H9 (cell line): ENCODE data around the gene HELQ. TPM values are rescaled to one million over a fixed set of nuclear protein-coding genes. Genes with fewer than 3 reads are reported as not detected.

Source experiments
- DNase-seq: peaks from one replicate; pipeline ENCODE4 v3.0.0-alpha.2; 2017
- H2AFZ ChIP-seq: one replicate; pipeline ENCODE4 v1.6.1; 2013; ENCODE audit warnings: mild to moderate bottlenecking, low read length, control low read depth, moderate library complexity
- H2AK5ac ChIP-seq: 2 replicates; pipeline ENCODE4 v1.6.1; 2013; ENCODE audit warnings: low read length, control low read depth, mixed read lengths; ENCODE audit not compliant: insufficient read length
- H2BK120ac ChIP-seq: one replicate; pipeline ENCODE4 v1.6.1; 2013; ENCODE audit warnings: low read depth, mild to moderate bottlenecking, low read length, control low read depth, inconsistent platforms; ENCODE audit not compliant: poor library complexity, severe bottlenecking
- H2BK12ac ChIP-seq: 2 replicates; pipeline ENCODE4 v1.6.1; 2013; ENCODE audit warnings: low read length, control low read depth, mixed read lengths, low read depth; ENCODE audit not compliant: insufficient read length
- H2BK15ac ChIP-seq: 2 replicates; pipeline ENCODE4 v1.6.1; 2013; ENCODE audit warnings: low read depth, low read length, control low read depth
- H2BK20ac ChIP-seq: one replicate; pipeline ENCODE4 v1.6.1; 2013; ENCODE audit warnings: low read depth, mild to moderate bottlenecking, low read length, control low read depth, inconsistent platforms; ENCODE audit not compliant: poor library complexity, severe bottlenecking
- H2BK5ac ChIP-seq: 2 replicates; pipeline ENCODE4 v1.6.1; 2013; ENCODE audit warnings: low read length, control low read depth, mixed read lengths; ENCODE audit not compliant: insufficient read length
- H3K14ac ChIP-seq: 2 replicates; pipeline ENCODE4 v1.6.1; 2013; ENCODE audit warnings: low read length, control low read depth; ENCODE audit not compliant: insufficient read depth
- H3K18ac ChIP-seq: 2 replicates; pipeline ENCODE4 v1.6.1; 2013; ENCODE audit warnings: low read depth, mild to moderate bottlenecking, mixed read lengths, low read length, control low read depth; ENCODE audit not compliant: insufficient read length
- H3K23ac ChIP-seq: 2 replicates; pipeline ENCODE4 v1.6.1; 2013; ENCODE audit warnings: low read length, control low read depth, mixed read lengths, low read depth; ENCODE audit not compliant: insufficient read length
- H3K23me2 ChIP-seq: 2 replicates; pipeline ENCODE4 v1.6.1; 2013; ENCODE audit warnings: low read depth, mild to moderate bottlenecking, mixed read lengths, low read length, control low read depth; ENCODE audit not compliant: insufficient read length, poor library complexity, severe bottlenecking
- H3K27ac ChIP-seq: 2 replicates; pipeline ENCODE4 v1.5.1; 2013; ENCODE audit warnings: low read length, control low read depth, mixed read lengths, low read depth; ENCODE audit not compliant: insufficient read length
- H3K27me3 ChIP-seq: 2 replicates; pipeline ENCODE4 v1.6.1; 2013; ENCODE audit warnings: low read length, control low read depth, inconsistent platforms; ENCODE audit not compliant: insufficient read depth
- H3K4ac ChIP-seq: 2 replicates; pipeline ENCODE4 v1.6.1; 2013; ENCODE audit warnings: low read depth, mild to moderate bottlenecking, control low read depth, inconsistent platforms, low read length, moderate library complexity
- H3K4me1 ChIP-seq: 2 replicates; pipeline ENCODE4 v1.6.1; 2013; ENCODE audit warnings: low read length, control low read depth, inconsistent platforms; ENCODE audit not compliant: insufficient read depth
- H3K4me2 ChIP-seq: 2 replicates; pipeline ENCODE4 v1.6.1; 2013; ENCODE audit warnings: low read length, control low read depth, mixed read lengths; ENCODE audit not compliant: insufficient read length, insufficient read depth
- H3K56ac ChIP-seq: 2 replicates; pipeline ENCODE4 v1.6.1; 2013; ENCODE audit warnings: low read depth, mild to moderate bottlenecking, mixed read lengths, low read length, control low read depth; ENCODE audit not compliant: insufficient read length
- H3K79me1 ChIP-seq: 2 replicates; pipeline ENCODE4 v1.6.1; 2013; ENCODE audit warnings: low read depth, mild to moderate bottlenecking, moderate library complexity, low read length, control low read depth, inconsistent platforms; ENCODE audit not compliant: insufficient read depth, poor library complexity, severe bottlenecking
- H3K79me2 ChIP-seq: 2 replicates; pipeline ENCODE4 v1.6.1; 2013; ENCODE audit warnings: low read length, control low read depth, inconsistent platforms; ENCODE audit not compliant: insufficient read depth
- H3K9ac ChIP-seq: 2 replicates; pipeline ENCODE4 v1.6.1; 2013; ENCODE audit warnings: low read length, control low read depth, mixed read lengths; ENCODE audit not compliant: insufficient read length; ENCODE audit errors: extremely low read depth
- H3K9me3 ChIP-seq: one replicate; pipeline ENCODE4 v1.6.1; 2013; ENCODE audit warnings: low read depth, low read length, inconsistent platforms; ENCODE audit not compliant: control insufficient read depth
- H3T11ph ChIP-seq: one replicate; pipeline ENCODE4 v1.6.1; 2013; ENCODE audit warnings: mild to moderate bottlenecking, low read length, control low read depth, inconsistent platforms
- H4K20me1 ChIP-seq: one replicate; pipeline ENCODE4 v1.6.1; 2013; ENCODE audit not compliant: control insufficient read depth, insufficient read length, insufficient read depth
- H4K5ac ChIP-seq: 2 replicates; pipeline ENCODE4 v1.6.1; 2013; ENCODE audit warnings: low read depth, mild to moderate bottlenecking, mixed read lengths, low read length, control low read depth; ENCODE audit not compliant: insufficient read length
- H4K8ac ChIP-seq: replicated peaks from 2 replicates; pipeline ENCODE4 v1.6.1; 2013; ENCODE audit warnings: low read length, control low read depth, mixed read lengths, low read depth; ENCODE audit not compliant: insufficient read length
- H4K91ac ChIP-seq: 2 replicates; pipeline ENCODE4 v1.6.1; 2013; ENCODE audit warnings: low read depth, mild to moderate bottlenecking, moderate library complexity, mixed read lengths, low read length, control low read depth; ENCODE audit not compliant: insufficient read length
- H3K27ac Mint-ChIP-seq, 3 experiments: 2 replicates in 2 of 3; 3 replicates in 1 of 3; pipeline ENCODE4 v1.8.0; 2020 to 2021; ENCODE audit warnings: mixed read lengths in 3 of 3, mild to moderate bottlenecking in 1 of 3, moderate library complexity in 1 of 3
- H3K27me3 Mint-ChIP-seq: 2 replicates; pipeline ENCODE4 v1.8.0; 2021; ENCODE audit warnings: low read depth, mild to moderate bottlenecking, moderate library complexity, mixed read lengths
- H3K36me3 Mint-ChIP-seq, 3 experiments: 2 replicates in 2 of 3; 3 replicates in 1 of 3; pipeline ENCODE4 v1.8.0; 2020 to 2021; ENCODE audit warnings: low read depth in 3 of 3, mixed read lengths in 3 of 3; ENCODE audit not compliant: insufficient read depth in 1 of 3
- H3K4me1 Mint-ChIP-seq, 2 experiments: 2 replicates each; pipeline ENCODE4 v1.8.0; 2020; ENCODE audit warnings: mixed read lengths in 2 of 2
- H3K4me3 Mint-ChIP-seq, 2 experiments: 2 replicates in 1 of 2; 3 replicates in 1 of 2; pipeline ENCODE4 v1.8.0; 2020 to 2021; ENCODE audit warnings: mild to moderate bottlenecking in 2 of 2, mixed read lengths in 2 of 2, moderate library complexity in 1 of 2
- H3K9me3 Mint-ChIP-seq, 2 experiments: 2 replicates in 1 of 2; 3 replicates in 1 of 2; pipeline ENCODE4 v1.8.0; 2020; ENCODE audit warnings: mild to moderate bottlenecking in 2 of 2, mixed read lengths in 2 of 2, moderate library complexity in 1 of 2
- CTCF ChIP-seq: fragments of 200-600 bp; sonication (generic); conservative IDR thresholded peaks from 3 replicates; pipeline ENCODE4 v1.8.0; 2021; ENCODE audit warnings: antibody characterized with exemption, mild to moderate bottlenecking
- WGBS: extraction: QIAGEN DNeasy Blood & Tissue Kit; methylation state at CpG from one replicate; pipeline ENCODE4 v1.1.7; 2013; ENCODE audit warnings: missing lambda C conversion rate, low lambda C conversion rate, mixed read lengths; ENCODE audit not compliant: insufficient read length; ENCODE audit errors: extremely low coverage; 5-methylcytosine and 5-hydroxymethylcytosine counted together
- total RNA-seq: library from RNA; stranded (reverse); gene quantifications from 2 replicates; pipeline ENCODE4 v1.2.1, GENCODE V29; 2021

The HELQ gene
- total RNA-seq, 1 experiment from 2014 or later: 16.2 TPM

- no peak overlapping the region for H3K4ac ChIP-seq
- no peak overlapping the region for H2BK20ac ChIP-seq
- no peak overlapping the region for H2BK15ac ChIP-seq
- H4K91ac ChIP-seq: no peak overlapping the region
- no peaks in the 10 kb centered on the region for H3K27me3 Mint-ChIP-seq
- no peak overlapping the region for H2BK120ac ChIP-seq
- H4K20me1 ChIP-seq: no peaks in the 10 kb centered on the region
- no peaks in the 10 kb centered on the region for H3K4me1 Mint-ChIP-seq
- no peak for TF ChIP-seq CTCF
- H3K27ac ChIP-seq: no peak overlapping the region
- WGBS: no CpG with 5 or more reads among the region's 1 CpG
- H3K79me2 ChIP-seq: no peaks in the 10 kb centered on the region
- no peak overlapping the region for H2AK5ac ChIP-seq
- H2BK5ac ChIP-seq: no peak overlapping the region
- H2BK12ac ChIP-seq: no peak overlapping the region
- no peaks in the 10 kb centered on the region for H3K27me3 ChIP-seq
- no peak overlapping the region for H3K9ac ChIP-seq
- H3T11ph ChIP-seq: no peak overlapping the region
- no peak for DNase-seq
- no peaks in the 10 kb centered on the region for H3K79me1 ChIP-seq
- no peak overlapping the region for H3K4me3 Mint-ChIP-seq
- no peaks in the 10 kb centered on the region for H3K23me2 ChIP-seq
- no peak overlapping the region for H3K56ac ChIP-seq
- H3K23ac ChIP-seq: no peak overlapping the region
- H3K14ac ChIP-seq: no peak overlapping the region
- H4K5ac ChIP-seq: no peak overlapping the region
- H3K4me2 ChIP-seq: no peak overlapping the region
- no peak overlapping the region for H3K27ac Mint-ChIP-seq
- peaks cover 0 to 8% (median 0%) of the 10 kb centered on the region in 3 experiments; a peak in 2 of 7 replicates for H3K36me3 Mint-ChIP-seq
- no peak overlapping the region for H3K18ac ChIP-seq
- no peaks in the 10 kb centered on the region for H3K9me3 Mint-ChIP-seq
- no peak overlapping the region for H4K8ac ChIP-seq
- H3K4me1 ChIP-seq: no peaks in the 10 kb centered on the region
- H3K9me3 ChIP-seq: no peaks in the 10 kb centered on the region
- H2AFZ ChIP-seq: no peak overlapping the region
These were observed 15.3 kb downstream of the HELQ start for GRCh38 chr4:83440148-83440814.
